IMR-90 (cell line): ENCODE measurements around the gene OXLD1. TPM values are rescaled to one million over a fixed set of nuclear protein-coding genes. Genes with fewer than 3 reads are reported as not detected.

ENCODE experiments used
- ATAC-seq: fragments of 200-7000 bp; cut with Tn5 transposase; 2 replicates; pipeline ENCODE4 v1.9.1; 2020; ENCODE audit warnings: low read depth, mild to moderate bottlenecking, moderate library complexity
- BruUV-seq: library from RNA; stranded (reverse); fragments of 400-500 nt; replicated peaks from 2 replicates; lab custom pipeline; 2021; lab: Mats Ljungman, UMichigan
- CTCF ChIA-PET: fragments of 300-600 bp; formaldehyde crosslinking; extraction: SDS; loops from one replicate; lab custom pipeline; 2021; ENCODE audit warnings: antibody characterized with exemption; lab: Yijun Ruan, JAX
- POLR2A ChIA-PET: fragments of 300-600 bp; sonication (Branson Sonifier 250); formaldehyde crosslinking; loops from one replicate; lab custom pipeline; 2022; ENCODE audit warnings: antibody characterized with exemption; ENCODE audit not compliant: unreplicated experiment; lab: Charles Lee
- DNase-seq: peaks from one replicate; pipeline ENCODE4 v3.0.0; 2013
- H2AFZ ChIP-seq: replicated peaks from 2 replicates; pipeline ENCODE3; 2013; ENCODE audit warnings: low read length, mild to moderate bottlenecking; ENCODE audit not compliant: poor library complexity
- H2AK5ac ChIP-seq: 2 replicates; pipeline ENCODE4 v1.6.1; 2013; ENCODE audit warnings: low read depth, low read length, inconsistent platforms
- H2AK9ac ChIP-seq: replicated peaks from 2 replicates; pipeline ENCODE3; 2013; ENCODE audit warnings: mild to moderate bottlenecking, low read depth, low read length, moderate library complexity; ENCODE audit not compliant: poor library complexity
- H2BK120ac ChIP-seq: 2 replicates; pipeline ENCODE4 v1.6.1; 2013; ENCODE audit warnings: low read depth, low read length, inconsistent platforms
- H2BK15ac ChIP-seq: 3 replicates; pipeline ENCODE4 v1.6.1; 2013; ENCODE audit warnings: low read depth, low read length, inconsistent platforms
- H2BK20ac ChIP-seq: 2 replicates; pipeline ENCODE4 v1.6.1; 2013; ENCODE audit warnings: low read depth, mild to moderate bottlenecking, inconsistent platforms, low read length, moderate library complexity
- H2BK5ac ChIP-seq: 2 replicates; pipeline ENCODE4 v1.6.1; 2013; ENCODE audit warnings: mild to moderate bottlenecking, low read depth, low read length, inconsistent platforms; ENCODE audit not compliant: poor library complexity, severe bottlenecking
- H3K14ac ChIP-seq: replicated peaks from 2 replicates; pipeline ENCODE4 v1.6.1; 2013; ENCODE audit warnings: low read depth, low read length, inconsistent platforms
- H3K18ac ChIP-seq: 2 replicates; pipeline ENCODE4 v1.6.1; 2013; ENCODE audit warnings: low read depth, low read length, control low read depth
- H3K23ac ChIP-seq: 2 replicates; pipeline ENCODE4 v1.6.1; 2013; ENCODE audit warnings: low read depth, low read length, inconsistent platforms
- H3K27ac ChIP-seq: 2 replicates; pipeline ENCODE4 v1.5.1; 2013; ENCODE audit warnings: mild to moderate bottlenecking, control low read depth, low read length; ENCODE audit not compliant: insufficient read depth
- H3K27me3 ChIP-seq: 2 replicates; pipeline ENCODE4 v1.6.1; 2013; ENCODE audit warnings: low read length; ENCODE audit not compliant: control insufficient read depth, insufficient read depth
- H3K36me3 ChIP-seq: 2 replicates; pipeline ENCODE4 v1.6.1; 2013; ENCODE audit warnings: low read length, mixed read lengths; ENCODE audit not compliant: control insufficient read depth, insufficient read depth
- H3K4ac ChIP-seq: 2 replicates; pipeline ENCODE4 v1.6.1; 2013; ENCODE audit warnings: low read depth, low read length, inconsistent platforms
- H3K4me1 ChIP-seq: 2 replicates; pipeline ENCODE4 v1.6.1; 2013; ENCODE audit warnings: low read length, mixed read lengths; ENCODE audit not compliant: control insufficient read depth, insufficient read depth
- H3K4me2 ChIP-seq: 2 replicates; pipeline ENCODE4 v1.6.1; 2013; ENCODE audit warnings: low read depth, mild to moderate bottlenecking, control low read depth, low read length, moderate library complexity
- H3K4me3 ChIP-seq: 2 replicates; pipeline ENCODE4 v1.5.1; 2013; ENCODE audit warnings: low read depth, mild to moderate bottlenecking, control low read depth, low read length, moderate library complexity; ENCODE audit not compliant: insufficient read depth
- H3K56ac ChIP-seq: 2 replicates; pipeline ENCODE4 v1.6.1; 2013; ENCODE audit warnings: low read length, inconsistent platforms; ENCODE audit not compliant: insufficient read depth; ENCODE audit errors: extremely low read depth
- H3K79me1 ChIP-seq, 2 experiments: 2 replicates each; pipeline ENCODE4 v1.6.1; 2013; ENCODE audit warnings: low read length in 2 of 2, inconsistent platforms in 1 of 2, low read depth in 1 of 2
- H3K9ac ChIP-seq: 2 replicates; pipeline ENCODE4 v1.6.1; 2013; ENCODE audit warnings: low read depth, low read length, control low read depth
- H3K9me1 ChIP-seq: 2 replicates; pipeline ENCODE4 v1.6.1; 2013; ENCODE audit warnings: low read length, inconsistent platforms; ENCODE audit not compliant: insufficient read depth
- H3K9me3 ChIP-seq: 2 replicates; pipeline ENCODE4 v1.6.1; 2013; ENCODE audit warnings: low read length; ENCODE audit not compliant: control insufficient read depth, insufficient read depth
- H4K20me1 ChIP-seq: 2 replicates; pipeline ENCODE4 v1.6.1; 2013; ENCODE audit warnings: low read length, inconsistent platforms; ENCODE audit not compliant: insufficient read depth
- H4K5ac ChIP-seq: 2 replicates; pipeline ENCODE4 v1.6.1; 2013; ENCODE audit warnings: mild to moderate bottlenecking, low read depth, low read length, control low read depth
- H4K8ac ChIP-seq, 2 experiments: 2 replicates each; pipeline ENCODE4 v1.6.1; 2013; ENCODE audit warnings: low read depth in 2 of 2, low read length in 2 of 2, control low read depth in 1 of 2, inconsistent platforms in 1 of 2
- H4K91ac ChIP-seq: 2 replicates; pipeline ENCODE4 v1.6.1; 2013; ENCODE audit warnings: low read depth, low read length, inconsistent platforms; ENCODE audit not compliant: insufficient read depth
- BHLHE40 ChIP-seq: fragments of 150-350 bp; IDR thresholded peaks from 2 replicates; pipeline ENCODE4 v1.6.1; 2016; ENCODE audit warnings: mild to moderate bottlenecking, low read depth, low read length
- CEBPB ChIP-seq: IDR thresholded peaks from 2 replicates; pipeline ENCODE4 v1.6.1; 2012; ENCODE audit warnings: low read depth, low read length, improper control_type of control experiment
- CHD1 ChIP-seq: IDR thresholded peaks from 2 replicates; pipeline ENCODE4 v1.6.1; 2012; ENCODE audit warnings: low read depth, low read length, improper control_type of control experiment
- FOS ChIP-seq: fragments of 150-350 bp; IDR thresholded peaks from 2 replicates; pipeline ENCODE4 v1.6.1; 2016; ENCODE audit warnings: low read depth, low read length
- MAFK ChIP-seq: IDR thresholded peaks from 2 replicates; pipeline ENCODE4 v1.6.1; 2012; ENCODE audit warnings: low read depth, low read length, improper control_type of control experiment
- MAZ ChIP-seq: IDR thresholded peaks from 2 replicates; pipeline ENCODE4 v1.6.1; 2012; ENCODE audit warnings: low read depth, mild to moderate bottlenecking, low read length, improper control_type of control experiment, moderate library complexity, borderline replicate concordance
- MXI1 ChIP-seq: IDR thresholded peaks from 2 replicates; pipeline ENCODE4 v1.6.1; 2012; ENCODE audit warnings: low read depth, mild to moderate bottlenecking, low read length, moderate library complexity, borderline replicate concordance
- NFE2L2 ChIP-seq: fragments of 150-350 bp; IDR thresholded peaks from 2 replicates; pipeline ENCODE4 v1.6.1; 2016; ENCODE audit warnings: low read depth, mild to moderate bottlenecking, low read length
- POLR2A ChIP-seq: IDR thresholded peaks from 2 replicates; pipeline ENCODE4 v1.6.1; 2012; ENCODE audit warnings: mild to moderate bottlenecking, low read depth, low read length
- RAD21 ChIP-seq: IDR thresholded peaks from 2 replicates; pipeline ENCODE4 v1.6.1; 2012; ENCODE audit warnings: low read length, improper control_type of control experiment
- RCOR1 ChIP-seq: IDR thresholded peaks from 2 replicates; pipeline ENCODE4 v1.6.1; 2012; ENCODE audit warnings: mild to moderate bottlenecking, low read length, improper control_type of control experiment; ENCODE audit not compliant: insufficient replicate concordance
- RFX5 ChIP-seq: IDR thresholded peaks from 2 replicates; pipeline ENCODE4 v1.8.0; 2012; ENCODE audit warnings: low read depth, mild to moderate bottlenecking, low read length, moderate library complexity
- SMC3 ChIP-seq: fragments of 150-350 bp; IDR thresholded peaks from 2 replicates; pipeline ENCODE4 v1.6.1; 2016; ENCODE audit warnings: low read depth, mild to moderate bottlenecking, antibody characterized with exemption, low read length, moderate library complexity
- WGBS, 2 experiments: methylation state at CpG; one replicate each; pipeline versions ENCODE4 v1.1.5 to v1.1.7; 2013; ENCODE audit warnings: missing lambda C conversion rate in 2 of 2; ENCODE audit not compliant: insufficient read length in 1 of 2; ENCODE audit errors: extremely low coverage in 2 of 2; 5-methylcytosine and 5-hydroxymethylcytosine counted together
- dilution Hi-C: fragments of 300-500 bp; cut with HindIII; formaldehyde crosslinking; loops from one replicate; pipeline ENCODE4 v1.14.3; 2018; ENCODE audit warnings: low sequenced_read_pairs; ENCODE audit not compliant: unreplicated experiment
- in situ Hi-C: fragments of 300-500 bp; cut with MboI; formaldehyde crosslinking; loops from 3 replicates; pipeline ENCODE4 v1.14.3; 2019; ENCODE audit warnings: low sequenced_read_pairs, inconsistent platforms, mixed read lengths
- intact Hi-C: fragments of 100-400 bp; cut with micrococcal nuclease; formaldehyde crosslinking; loops from 2 replicates; pipeline ENCODE4 v1.10.0; 2022
- polyA plus RNA-seq, 3 experiments: library from polyadenylated mRNA; depleted of rRNA; stranded (reverse); fragments of >200 nt; gene quantifications; 2 replicates each; pipeline ENCODE4 v1.2.3, GENCODE V29; 2012; ENCODE audit warnings: low replicate concordance in 1 of 3
- total RNA-seq: library from RNA; depleted of rRNA; stranded (reverse); fragments of >200 nt; gene quantifications from 2 replicates; pipeline ENCODE4 v1.2.3, GENCODE V29; 2012
- TF ChIP-seq, protein P1 (sequence below): fragments of 150-350 bp; IDR thresholded peaks from 2 replicates; pipeline ENCODE4 v1.6.1; 2017; ENCODE audit warnings: mild to moderate bottlenecking, antibody characterized with exemption, low read length, low read depth
- TF ChIP-seq, protein P2 (sequence below): fragments of 150-350 bp; IDR thresholded peaks from 2 replicates; pipeline ENCODE4 v1.6.1; 2016; ENCODE audit warnings: low read depth, mild to moderate bottlenecking, low read length, moderate library complexity, borderline replicate concordance
- TF ChIP-seq, protein P3 (sequence below): conservative IDR thresholded peaks from 2 replicates; pipeline ENCODE4 v1.5.1; 2012; ENCODE audit warnings: mild to moderate bottlenecking, low read depth, low read length, improper control_type of control experiment

The OXLD1 gene
- total and polyA plus RNA-seq, 2 of the 4 experiments (the other 2 are of a cell fraction) = 9.9 to 22.3 TPM

DNA sequence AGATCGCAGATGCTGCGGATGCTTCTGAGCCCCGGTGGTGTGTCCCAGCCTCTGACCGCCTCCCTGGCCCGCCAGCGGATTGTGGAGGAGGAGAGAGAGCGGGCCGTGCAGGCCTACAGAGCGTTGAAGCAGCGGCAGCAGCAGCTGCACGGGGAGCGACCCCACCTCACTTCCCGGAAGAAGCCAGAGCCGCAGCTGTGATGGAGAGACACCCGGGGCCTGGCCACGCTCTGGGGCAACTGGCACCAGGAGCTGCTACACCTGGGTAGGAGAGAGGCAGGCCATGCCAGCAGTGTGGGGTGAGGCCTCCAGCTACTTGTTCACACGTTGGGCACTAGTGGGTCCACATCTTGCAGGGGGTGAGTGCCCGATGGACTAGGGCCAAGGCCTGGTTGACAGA lies 6.1 kb upstream of the OXLD1 start:
- WGBS, 2 experiments = 94% methylated on average over 5 of the region's 18 CpGs; no CpG with 5 or more reads in 1 of the 2 experiments

More for the DNA sequence above, 6.1 kb upstream of the OXLD1 start:
- Histone ChIP-seq H3K23ac (no peak overlapping the region), H2BK20ac (no peak overlapping the region), H3K4me2 (no peak overlapping the region), H3K27me3 (no peaks in the 10 kb centered on the region), H3K79me1 (peaks cover 19 to 56% of the 10 kb centered on the region in 2 experiments), H3K9me1 (peaks cover 3% of the 10 kb centered on the region; the same call in 1 of the 2 replicates), H3K18ac (no peak overlapping the region), H3K14ac (no peak overlapping the region), H2BK120ac (no peak overlapping the region), H2AK5ac (no peak overlapping the region), H4K91ac (no peak overlapping the region), H4K20me1 (peaks cover 8% of the 10 kb centered on the region; the same call in 1 of the 2 replicates), H3K27ac (no peak overlapping the region), H3K36me3 (peaks cover 52% of the 10 kb centered on the region), H3K4me3 (no peak overlapping the region), H4K5ac (no peak overlapping the region), H3K56ac (no peak overlapping the region), H3K9ac (no peak overlapping the region), H3K4me1 (peaks cover 3% of the 10 kb centered on the region; the same call in 1 of the 2 replicates), H3K4ac (no peak overlapping the region), H4K8ac (no peak overlapping the region), H3K9me3 (no peaks in the 10 kb centered on the region), H2AK9ac (no peak overlapping the region), H2BK15ac (no peak overlapping the region), H2BK5ac (no peak overlapping the region), H2AFZ (peak overlapping the region; percentile 39)
- in situ Hi-C loops = no loop called here
- intact Hi-C loops = no loop called here
- ATAC-seq (no peak), DNase-seq (no peak)
- ChIA-PET POLR2A (no interaction called here), CTCF (no interaction called here)
- TF ChIP-seq BHLHE40 (no peak), RFX5 (no peak), RCOR1 (no peak), MXI1 (no peak), MAFK (no peak), FOS (no peak), CEBPB (no peak), MAZ (no peak), RAD21 (no peak), SMC3 (no peak), POLR2A (no peak), NFE2L2 (no peak), CHD1 (no peak)
- TF ChIP-seq, protein P1, sequence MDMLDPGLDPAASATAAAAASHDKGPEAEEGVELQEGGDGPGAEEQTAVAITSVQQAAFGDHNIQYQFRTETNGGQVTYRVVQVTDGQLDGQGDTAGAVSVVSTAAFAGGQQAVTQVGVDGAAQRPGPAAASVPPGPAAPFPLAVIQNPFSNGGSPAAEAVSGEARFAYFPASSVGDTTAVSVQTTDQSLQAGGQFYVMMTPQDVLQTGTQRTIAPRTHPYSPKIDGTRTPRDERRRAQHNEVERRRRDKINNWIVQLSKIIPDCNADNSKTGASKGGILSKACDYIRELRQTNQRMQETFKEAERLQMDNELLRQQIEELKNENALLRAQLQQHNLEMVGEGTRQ = no peak
- TF ChIP-seq, protein P2, sequence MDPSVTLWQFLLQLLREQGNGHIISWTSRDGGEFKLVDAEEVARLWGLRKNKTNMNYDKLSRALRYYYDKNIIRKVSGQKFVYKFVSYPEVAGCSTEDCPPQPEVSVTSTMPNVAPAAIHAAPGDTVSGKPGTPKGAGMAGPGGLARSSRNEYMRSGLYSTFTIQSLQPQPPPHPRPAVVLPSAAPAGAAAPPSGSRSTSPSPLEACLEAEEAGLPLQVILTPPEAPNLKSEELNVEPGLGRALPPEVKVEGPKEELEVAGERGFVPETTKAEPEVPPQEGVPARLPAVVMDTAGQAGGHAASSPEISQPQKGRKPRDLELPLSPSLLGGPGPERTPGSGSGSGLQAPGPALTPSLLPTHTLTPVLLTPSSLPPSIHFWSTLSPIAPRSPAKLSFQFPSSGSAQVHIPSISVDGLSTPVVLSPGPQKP = no peak
- TF ChIP-seq, protein P3, sequence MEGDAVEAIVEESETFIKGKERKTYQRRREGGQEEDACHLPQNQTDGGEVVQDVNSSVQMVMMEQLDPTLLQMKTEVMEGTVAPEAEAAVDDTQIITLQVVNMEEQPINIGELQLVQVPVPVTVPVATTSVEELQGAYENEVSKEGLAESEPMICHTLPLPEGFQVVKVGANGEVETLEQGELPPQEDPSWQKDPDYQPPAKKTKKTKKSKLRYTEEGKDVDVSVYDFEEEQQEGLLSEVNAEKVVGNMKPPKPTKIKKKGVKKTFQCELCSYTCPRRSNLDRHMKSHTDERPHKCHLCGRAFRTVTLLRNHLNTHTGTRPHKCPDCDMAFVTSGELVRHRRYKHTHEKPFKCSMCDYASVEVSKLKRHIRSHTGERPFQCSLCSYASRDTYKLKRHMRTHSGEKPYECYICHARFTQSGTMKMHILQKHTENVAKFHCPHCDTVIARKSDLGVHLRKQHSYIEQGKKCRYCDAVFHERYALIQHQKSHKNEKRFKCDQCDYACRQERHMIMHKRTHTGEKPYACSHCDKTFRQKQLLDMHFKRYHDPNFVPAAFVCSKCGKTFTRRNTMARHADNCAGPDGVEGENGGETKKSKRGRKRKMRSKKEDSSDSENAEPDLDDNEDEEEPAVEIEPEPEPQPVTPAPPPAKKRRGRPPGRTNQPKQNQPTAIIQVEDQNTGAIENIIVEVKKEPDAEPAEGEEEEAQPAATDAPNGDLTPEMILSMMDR = no peak
- no TSS peak for BruUV-seq
- dilution Hi-C loops = no loop called here
